Measurements from ENCODE around the gene MAMDC4.

Gene MAMDC4

GRCh38 chr9:136826188-136826541 lies 26.0 kb upstream of the MAMDC4 start:
- H3K4me3 ChIP-seq (ENCODE audit: low read depth, low read length) = no peak overlapping the region

GRCh38 chr9:136826703-136827582 lies 25.2 kb upstream of the MAMDC4 start:
- no peak for DNase-seq (ENCODE audit: low read depth)
- no peak overlapping the region for H3K4me3 ChIP-seq (ENCODE audit: low read depth, low read length)
- in situ Hi-C loops (cut with HindIII; ENCODE audit: low sequenced_read_pairs) = no loop called here
- no peak for TF ChIP-seq CTCF (IDR thresholded peaks at IDR 0.05; ENCODE audit: low read depth, low read length, missing control alignments)

More at GRCh38 chr9:136826188-136826541, 26.0 kb upstream of the MAMDC4 start:
- TF ChIP-seq CTCF (IDR thresholded peaks at IDR 0.05; ENCODE audit: low read depth, low read length, missing control alignments) = no peak
- in situ Hi-C loops (cut with HindIII; ENCODE audit: low sequenced_read_pairs) = no loop called here
- DNase-seq (ENCODE audit: low read depth) = no peak

GRCh38 chr9:136827794-136828473 lies 24.2 kb upstream of the MAMDC4 start:
- no peak for TF ChIP-seq CTCF (IDR thresholded peaks at IDR 0.05; ENCODE audit: low read depth, low read length, missing control alignments)

GRCh38 chr9:136828474-136829140 lies 23.5 kb upstream of the MAMDC4 start:
- no peak overlapping the region for H3K4me3 ChIP-seq (ENCODE audit: low read depth, low read length)
- no peak for TF ChIP-seq CTCF (IDR thresholded peaks at IDR 0.05; ENCODE audit: low read depth, low read length, missing control alignments)
- in situ Hi-C loops (cut with HindIII; ENCODE audit: low sequenced_read_pairs) = no loop called here
- no peak for DNase-seq (ENCODE audit: low read depth)

More at GRCh38 chr9:136827794-136828473, 24.2 kb upstream of the MAMDC4 start:
- no peak for DNase-seq (ENCODE audit: low read depth)
- in situ Hi-C loops (cut with HindIII; ENCODE audit: low sequenced_read_pairs) = no loop called here
- H3K4me3 ChIP-seq (ENCODE audit: low read depth, low read length) = no peak overlapping the region

GRCh38 chr9:136829412-136829811 lies 22.7 kb upstream of the MAMDC4 start:
- no peak for DNase-seq (ENCODE audit: low read depth)
- in situ Hi-C loops (cut with HindIII; ENCODE audit: low sequenced_read_pairs) = no loop called here
- H3K4me3 ChIP-seq (ENCODE audit: low read depth, low read length) = no peak overlapping the region
- TF ChIP-seq CTCF (IDR thresholded peaks at IDR 0.05; ENCODE audit: low read depth, low read length, missing control alignments) = no peak
